Hematopoietic multipotent progenitor cell treated with erythropoietin and hydrocortisone succinate and interleukin-3 and kit ligand, for 17 days (in vitro differentiated cells): ENCODE results near the gene SCAF1.
"Not testable (repeated sequence)": the region's sequence is repeated elsewhere in the genome, so short reads cannot be mapped to it uniquely, and the experiment has no call there.

Experiments used
- DNase-seq: peaks from one replicate; pipeline ENCODE4 v3.0.0-alpha.2; 2015; ENCODE audit warnings: low spot score

The SCAF1 gene

DNA sequence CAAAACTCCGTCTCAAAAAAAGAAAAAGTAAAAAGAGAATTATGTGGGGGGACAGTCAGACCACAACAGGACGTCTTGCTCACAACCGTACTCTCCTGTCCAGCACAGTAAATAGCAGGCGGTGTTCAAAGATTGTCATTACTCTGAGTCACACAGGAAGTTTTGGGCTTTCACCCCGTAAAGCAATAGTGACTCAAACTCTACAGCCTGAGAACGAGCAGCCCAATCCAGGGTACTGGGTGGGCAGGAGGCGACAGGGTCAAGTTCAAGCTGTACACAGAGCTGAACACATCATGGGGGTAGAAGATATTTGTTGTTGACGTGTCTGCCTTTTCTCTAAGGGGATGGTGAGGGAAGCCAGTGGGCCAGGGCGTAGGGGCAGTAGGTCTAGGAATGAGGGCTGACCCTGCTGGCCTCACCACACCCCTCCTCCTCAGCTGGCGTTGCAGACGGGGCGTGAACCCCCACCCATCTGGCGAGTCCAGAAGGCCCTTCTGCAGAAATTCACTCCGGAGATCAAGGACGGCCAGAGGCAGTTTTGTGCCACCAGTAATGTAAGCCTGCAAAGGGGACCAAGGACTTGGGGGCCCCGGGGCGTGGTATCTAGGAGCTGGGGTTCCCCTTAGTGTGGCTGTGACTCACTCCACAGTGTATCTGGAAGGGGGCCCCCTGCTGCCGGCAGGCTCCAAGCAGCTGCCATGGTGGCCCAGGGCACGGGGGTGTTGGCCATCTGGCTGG is 27.7 kb upstream of the SCAF1 start:
- no peak for DNase-seq

DNA sequence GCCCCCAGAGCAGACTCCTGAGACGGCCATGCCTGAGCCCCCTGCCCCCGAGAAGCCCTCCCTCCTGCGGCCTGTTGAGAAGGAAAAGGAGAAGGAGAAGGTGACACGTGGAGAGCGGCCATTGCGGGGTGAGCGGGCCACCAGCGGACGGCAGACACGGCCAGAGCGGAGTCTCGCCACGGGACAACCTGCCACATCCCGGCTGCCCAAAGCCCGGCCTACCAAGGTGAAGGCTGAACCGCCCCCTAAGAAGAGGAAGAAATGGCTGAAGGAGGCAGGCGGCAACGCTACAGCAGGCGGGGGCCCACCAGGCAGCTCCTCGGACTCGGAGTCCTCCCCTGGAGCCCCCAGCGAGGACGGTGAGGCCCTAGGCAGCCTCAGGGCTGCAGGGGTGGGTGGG is 26.1 kb upstream of the SCAF1 start:
- DNase-seq, result no peak

DNA sequence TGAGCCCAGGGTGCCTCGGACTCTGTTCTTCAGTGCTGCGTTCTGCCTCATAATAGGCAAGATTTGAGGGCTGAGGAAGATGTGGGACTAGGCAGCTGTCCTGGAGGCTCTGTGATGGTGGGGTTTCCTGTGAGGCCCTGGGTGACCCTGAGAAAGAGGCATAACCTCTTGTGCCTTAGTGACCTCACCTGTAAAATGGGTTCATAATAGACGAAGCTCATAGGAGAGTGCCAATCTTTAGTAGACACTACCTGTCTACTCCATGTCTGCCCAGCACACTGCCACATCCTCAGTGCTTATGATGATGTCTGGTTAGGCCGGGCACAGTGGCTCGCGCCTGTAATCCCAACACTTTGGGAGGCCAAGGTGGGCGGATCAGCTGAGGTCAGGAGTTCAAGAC is 25.5 kb upstream of the SCAF1 start:
- no peak for DNase-seq

DNA sequence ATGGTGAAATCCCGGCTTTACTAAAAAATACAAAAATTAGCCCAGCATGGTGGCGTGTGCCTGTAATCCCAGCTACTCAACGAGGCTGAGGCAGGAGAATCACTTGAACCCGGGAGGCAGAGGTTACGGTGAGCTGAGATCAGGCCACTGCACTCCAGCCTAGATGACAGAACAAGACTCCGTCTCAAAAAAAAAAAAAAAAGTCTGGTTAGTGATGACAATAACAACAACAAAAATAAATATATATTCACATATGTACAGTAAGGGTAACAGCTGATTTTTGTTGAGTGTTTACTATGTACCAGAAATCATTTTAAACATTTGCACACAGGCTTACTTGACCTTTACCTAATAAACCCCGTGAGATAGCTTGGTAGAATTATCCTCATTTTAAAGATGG is 25.1 kb upstream of the SCAF1 start:
- DNase-seq, result no peak

DNA sequence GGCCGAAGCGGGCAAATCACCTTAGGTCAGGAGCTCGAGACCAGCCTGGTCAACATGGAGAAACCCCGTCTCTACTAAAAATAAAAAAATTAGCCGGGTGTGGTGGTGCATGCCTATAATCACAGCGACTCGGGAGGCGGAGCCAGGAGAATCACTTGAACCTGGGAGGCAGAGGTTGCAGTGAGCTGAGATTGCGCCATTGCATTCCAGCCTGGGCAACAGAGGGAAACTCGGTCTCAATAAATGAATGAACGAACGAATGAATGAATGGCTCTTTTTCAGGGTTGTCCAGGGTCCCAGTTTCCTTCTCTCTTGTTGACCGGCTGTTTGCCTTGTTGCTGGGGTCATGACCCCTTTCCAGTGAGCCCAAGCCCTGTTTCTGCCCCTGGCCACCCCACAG is 24.1 kb upstream of the SCAF1 start:
- not testable (repeated sequence) for DNase-seq

DNA sequence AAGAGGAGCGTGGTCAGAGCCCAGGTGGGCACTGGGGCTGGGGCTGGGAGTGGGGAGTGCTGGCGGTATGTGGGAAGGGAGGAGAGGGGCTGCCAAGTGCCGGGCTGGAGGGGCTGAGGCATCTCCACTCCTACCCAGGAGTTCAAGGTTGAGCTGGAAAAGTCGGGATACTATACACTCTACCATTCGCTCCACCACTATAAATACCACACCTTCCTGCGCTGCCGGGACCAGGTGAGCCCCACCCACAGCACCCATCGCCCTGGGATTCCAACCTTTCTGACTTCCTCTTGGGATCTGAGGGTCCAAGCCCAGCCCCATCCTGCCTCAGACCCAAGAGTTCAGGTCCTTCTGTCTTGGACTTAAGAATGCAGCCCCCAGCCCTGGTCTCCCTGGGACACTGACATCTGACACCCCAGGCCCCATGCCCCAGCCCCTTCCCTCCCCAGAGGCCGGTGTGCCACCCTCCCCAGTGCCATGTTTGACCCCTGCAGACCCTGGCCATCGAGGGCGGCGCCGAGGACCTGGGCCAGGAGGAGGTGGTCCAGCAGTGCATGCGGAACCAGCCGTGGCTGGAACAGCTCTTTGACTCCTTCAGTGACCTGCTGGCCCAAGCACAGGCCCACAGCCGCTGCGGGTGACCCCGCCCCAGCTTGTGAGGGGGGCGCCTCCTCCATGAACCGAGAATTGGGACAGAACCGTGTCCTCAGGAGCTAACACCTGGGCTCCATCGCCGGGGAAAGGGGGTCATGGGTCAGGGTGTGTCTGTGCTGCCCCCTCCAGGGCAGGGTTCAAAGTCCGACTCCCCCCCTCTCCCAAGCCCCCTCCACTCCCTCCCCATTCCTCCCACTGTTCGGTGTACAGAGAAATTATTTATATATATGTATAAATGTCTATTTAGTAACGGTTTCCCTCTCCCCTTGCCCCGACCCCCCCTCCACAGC is 16.8 kb upstream of the SCAF1 start:
- no peak for DNase-seq

DNA sequence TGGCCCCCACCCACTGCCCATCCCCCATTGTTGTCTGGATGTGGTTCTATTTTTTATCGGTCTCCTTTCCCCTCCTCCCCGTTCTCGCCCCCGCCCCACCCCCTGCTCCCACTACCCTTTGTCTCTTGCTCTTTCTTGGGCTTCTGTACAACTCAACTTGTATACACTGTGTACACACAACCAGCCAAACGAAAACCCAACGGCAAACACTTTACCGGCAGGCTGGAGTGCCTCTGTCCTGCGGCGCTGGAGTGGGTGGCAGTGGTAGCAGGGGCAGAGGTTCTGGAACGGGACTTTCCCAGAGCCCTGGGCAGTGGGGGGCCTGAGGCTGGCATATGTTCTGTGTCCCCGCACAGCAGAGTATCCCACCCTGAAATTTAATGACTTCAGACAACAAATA is 15.8 kb upstream of the SCAF1 start:
- no peak for DNase-seq

DNA sequence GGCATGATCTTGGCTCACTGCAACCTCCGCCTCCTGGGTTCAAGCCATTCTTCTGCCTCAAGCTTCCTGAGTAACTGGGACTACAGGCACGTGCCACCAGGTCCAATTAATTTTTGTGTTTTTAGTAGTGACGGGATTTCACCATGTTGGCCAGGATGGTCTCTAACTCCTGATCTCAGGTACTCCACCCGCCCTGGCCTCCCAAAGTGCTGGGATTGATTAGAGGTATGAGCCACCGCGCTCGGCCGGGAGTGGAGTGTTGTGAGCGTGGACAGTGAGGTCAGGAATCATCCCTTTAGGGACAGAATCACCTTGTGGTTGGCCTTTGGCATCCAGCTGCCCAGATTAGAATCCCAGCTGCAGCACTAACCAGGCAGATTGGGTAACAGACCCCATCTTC is 12.3 kb upstream of the SCAF1 start:
- DNase-seq, result no peak

DNA sequence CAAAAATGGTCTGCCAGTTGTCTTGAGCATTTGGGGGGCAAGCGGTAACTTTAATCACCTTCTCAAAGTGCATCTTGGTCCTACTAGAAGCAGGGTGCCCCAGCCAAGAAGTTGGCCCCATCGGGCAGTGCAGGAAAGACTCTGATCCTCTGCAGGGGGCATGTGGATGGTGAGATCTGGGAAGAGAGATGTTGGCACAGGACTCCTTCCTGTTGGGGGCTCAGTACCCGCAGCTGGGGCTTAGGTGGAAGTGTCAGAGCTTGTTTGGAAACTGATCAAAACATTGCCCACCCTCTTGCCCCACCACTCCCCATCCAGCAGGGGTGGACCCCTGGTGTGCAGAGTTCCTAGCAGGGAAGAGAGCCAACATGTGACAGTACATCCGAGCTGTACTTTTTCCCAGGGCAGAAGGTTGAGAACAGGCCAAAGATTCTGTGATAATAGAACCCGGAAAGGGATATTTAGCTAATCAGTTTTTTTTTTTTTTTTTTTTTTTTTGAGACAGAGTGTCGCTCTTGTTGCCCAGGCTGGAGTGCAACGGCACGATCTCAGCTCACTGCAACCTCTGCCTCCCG is 10.9 kb upstream of the SCAF1 start:
- DNase-seq, result no peak

DNA sequence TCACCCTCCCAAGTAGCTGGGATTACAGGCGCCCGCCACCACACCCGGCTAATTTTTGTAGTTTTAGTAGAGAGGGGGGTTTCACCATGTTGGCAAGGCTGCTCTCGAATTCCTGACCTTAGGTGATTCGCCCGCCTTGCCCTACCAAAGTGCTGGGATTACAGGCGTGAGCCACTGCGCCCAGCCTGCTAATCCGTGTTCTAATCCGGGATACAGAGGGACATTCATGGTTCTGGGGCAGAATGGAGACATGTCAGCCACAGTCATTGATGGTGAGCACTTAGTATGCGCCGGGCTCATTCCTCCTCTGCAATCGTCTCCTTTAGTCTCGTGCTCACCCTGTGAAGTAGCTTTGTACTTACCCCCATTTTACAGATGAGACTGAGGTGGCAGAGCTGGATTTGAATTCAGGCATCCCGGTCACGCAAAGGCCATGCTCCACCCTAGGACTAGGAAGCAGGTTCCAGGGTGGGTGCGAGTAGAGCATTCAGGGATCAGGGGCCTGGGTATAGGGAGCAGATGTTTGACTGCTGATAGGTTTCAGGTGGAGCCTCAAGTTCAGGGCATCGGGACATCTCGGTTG is 10.3 kb upstream of the SCAF1 start:
- DNase-seq, result no peak

DNA sequence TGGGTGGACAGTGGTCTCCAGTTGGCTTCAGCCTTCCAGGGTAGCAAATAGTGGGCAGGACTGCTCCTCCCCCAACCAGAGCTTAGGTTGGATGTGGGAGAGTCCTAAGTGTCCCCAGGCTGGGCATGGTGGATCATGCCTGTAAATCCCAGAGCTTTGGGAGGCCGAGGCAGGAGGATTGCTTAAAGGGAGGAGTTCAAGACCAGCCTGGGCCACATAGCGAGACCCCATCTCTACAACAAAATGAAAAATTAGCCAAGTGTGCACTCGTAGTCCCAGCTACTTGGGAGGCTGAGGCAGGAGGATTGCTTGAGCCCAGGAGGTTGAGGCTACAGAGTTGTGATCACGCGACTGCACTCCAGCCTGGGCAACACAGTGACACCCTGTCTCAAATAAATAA is 9.4 kb upstream of the SCAF1 start:
- no peak for DNase-seq

DNA sequence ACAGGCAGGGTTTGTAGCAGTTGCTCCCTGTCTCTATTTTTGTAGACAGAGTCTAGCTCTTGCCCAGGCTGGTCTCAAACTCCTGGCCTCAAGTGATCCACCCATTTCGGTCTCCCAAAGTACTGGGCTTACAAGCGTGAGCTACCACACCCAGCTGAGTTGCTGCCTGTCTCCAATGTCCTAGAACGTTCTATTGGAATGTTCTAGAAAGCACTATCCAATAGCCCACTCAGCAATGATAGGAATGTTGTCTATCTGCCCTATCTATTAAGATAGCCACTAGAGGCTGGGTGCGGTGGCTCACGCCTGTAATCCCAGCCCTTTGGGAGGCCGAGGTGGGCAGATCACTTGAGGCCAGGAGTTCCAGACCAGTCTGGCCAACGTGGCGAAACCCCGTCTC is 8.7 kb upstream of the SCAF1 start:
- DNase-seq, result not testable (repeated sequence)

DNA sequence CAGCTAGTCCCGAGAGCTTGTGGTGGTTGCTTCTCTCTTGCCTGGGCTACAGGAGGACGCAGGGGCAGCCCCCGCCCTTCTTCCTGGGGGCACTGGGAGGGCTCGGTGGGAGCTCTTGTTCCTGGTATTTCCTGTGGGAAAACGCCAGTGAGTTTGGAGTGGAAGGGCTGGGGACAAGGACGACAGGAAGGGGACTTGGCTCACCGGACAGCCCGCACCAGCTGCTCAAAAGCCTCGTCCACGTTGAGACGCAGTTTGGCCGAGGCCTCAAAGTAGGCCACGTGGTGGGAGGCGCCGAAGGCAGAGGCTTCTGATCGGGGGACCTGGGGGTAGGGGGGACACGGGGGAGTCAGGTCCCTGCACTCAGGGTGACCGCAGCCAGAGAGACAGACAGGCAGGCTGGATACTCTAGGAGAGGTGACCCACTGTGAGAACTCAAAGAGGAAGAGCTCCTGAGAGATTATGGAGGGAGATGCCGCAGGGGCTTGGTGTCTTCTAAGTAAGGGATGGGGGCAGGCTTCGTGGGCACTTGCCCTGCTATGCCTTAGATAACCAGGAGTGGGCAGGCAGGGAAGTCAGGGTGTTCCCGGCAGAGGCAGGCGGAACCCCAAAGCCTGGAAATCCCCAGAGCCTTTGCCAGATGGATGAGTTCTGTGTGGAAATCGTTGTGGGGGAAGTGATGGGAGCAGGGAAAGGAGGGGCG is 6.3 kb upstream of the SCAF1 start:
- no peak for DNase-seq

DNA sequence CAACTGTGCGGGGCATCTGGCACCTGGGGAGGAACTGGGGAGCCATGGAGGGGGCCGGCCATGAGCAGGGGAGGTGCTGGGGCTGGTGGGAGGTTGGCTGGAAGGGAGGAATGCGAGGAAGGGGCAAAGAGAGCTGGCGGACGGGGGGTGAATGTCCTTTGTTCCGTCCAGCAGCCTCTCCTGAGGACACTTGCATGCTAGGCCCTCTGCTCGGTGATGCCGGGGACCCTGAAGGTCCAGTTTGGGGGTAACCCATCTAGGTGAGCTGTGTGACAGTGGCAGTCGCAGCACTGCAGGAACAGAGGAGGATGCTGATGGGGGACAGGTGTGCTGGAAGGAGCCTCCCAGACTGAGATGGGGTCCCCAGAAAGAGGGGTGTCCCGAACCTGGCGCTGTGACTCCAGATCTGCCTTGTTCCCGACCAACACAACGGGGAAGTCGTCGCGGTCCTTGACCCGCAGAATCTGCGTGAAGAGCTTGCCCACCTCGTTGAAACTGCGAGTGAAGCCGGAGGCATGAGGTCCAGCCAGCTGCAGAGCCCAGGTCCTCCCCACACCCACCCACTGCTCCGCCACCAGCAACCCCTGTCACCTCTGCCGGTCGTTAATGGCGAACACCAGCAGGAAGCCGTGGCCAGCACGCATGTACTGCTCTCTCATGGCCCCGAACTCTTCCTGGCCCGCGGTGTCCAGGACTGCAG is 5.6 kb upstream of the SCAF1 start:
- no peak for DNase-seq

DNA sequence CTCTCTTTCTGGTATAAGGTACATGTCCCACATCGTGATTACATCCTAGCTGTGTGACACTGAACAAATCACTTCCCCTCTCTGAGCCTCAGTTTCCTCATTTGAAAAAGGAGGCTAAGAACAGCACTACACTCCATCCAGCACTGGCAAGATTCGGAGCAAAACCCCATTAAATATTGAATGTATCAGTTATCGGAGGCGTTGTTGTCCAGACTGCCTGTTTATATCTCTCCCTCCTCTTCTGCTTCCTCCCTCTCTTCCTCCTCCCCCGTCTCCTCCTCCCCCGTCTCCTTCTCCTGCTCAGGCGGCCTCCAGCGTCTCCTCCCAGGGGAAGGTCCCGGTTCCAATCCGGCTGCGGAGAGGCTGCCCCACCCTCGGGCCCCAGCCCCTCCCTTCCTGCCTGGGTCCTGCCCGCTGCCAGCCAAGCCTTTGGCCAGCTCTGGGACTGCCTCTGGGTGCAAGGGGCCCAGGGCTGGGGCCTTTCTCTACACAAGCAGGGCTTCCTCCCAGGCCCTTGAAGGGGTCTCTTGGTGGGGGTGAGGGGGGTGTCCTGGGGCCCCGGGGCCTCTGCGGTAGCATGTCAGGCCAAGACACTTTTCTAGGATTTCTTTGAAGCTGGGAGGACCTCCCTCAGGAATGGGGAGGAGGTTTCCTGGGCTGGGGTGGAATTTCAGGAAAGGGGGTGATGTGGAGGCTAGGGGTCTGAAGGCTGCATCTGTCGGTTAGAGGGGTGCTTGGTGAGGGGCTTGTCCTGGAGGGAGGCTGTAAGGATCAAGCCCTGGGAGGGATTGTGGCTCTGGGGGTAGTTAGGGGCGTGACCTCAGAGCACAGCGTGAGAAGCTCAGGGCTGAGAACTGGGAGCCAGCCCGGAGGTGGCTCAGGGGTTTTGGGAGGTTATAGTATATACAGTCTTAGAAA is 3.9 kb upstream of the SCAF1 start:
- peak; percentile 54 for DNase-seq

DNA sequence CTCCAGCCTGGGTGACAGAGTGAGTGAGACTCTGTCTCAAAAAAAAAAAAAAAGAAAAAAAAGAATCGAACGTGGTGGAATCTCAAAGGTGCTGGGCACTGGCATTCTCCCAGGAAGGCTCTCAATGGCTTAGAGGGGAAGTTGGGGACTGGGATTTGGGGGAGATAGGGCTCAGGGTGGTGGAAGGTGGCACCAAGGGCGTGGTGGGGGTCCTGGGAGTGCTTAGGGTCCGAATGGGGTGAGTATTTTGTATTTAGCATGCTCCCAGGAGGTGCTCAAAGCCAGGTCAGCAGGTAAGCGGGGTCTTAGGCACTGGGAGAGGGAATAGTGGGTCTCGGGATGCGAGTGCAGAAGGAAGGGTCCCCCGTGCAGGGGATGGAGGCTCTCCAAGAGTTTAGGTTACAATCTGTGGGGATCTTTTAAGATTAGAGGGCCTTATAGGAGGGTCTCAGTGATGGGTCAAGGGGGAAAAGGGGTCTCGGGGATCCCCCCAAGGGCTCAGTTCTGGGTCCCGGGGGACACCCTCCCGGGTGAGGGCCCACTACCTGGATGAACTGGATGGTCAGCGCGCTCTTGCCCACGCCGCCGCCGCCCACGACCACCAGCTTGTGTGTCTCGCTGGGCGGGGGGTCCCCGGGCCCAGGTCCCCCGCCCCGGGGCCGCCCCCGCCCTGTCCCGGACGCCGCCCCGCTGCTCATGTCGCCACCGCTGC is 2.5 kb upstream of the SCAF1 start:
- no peak for DNase-seq

DNA sequence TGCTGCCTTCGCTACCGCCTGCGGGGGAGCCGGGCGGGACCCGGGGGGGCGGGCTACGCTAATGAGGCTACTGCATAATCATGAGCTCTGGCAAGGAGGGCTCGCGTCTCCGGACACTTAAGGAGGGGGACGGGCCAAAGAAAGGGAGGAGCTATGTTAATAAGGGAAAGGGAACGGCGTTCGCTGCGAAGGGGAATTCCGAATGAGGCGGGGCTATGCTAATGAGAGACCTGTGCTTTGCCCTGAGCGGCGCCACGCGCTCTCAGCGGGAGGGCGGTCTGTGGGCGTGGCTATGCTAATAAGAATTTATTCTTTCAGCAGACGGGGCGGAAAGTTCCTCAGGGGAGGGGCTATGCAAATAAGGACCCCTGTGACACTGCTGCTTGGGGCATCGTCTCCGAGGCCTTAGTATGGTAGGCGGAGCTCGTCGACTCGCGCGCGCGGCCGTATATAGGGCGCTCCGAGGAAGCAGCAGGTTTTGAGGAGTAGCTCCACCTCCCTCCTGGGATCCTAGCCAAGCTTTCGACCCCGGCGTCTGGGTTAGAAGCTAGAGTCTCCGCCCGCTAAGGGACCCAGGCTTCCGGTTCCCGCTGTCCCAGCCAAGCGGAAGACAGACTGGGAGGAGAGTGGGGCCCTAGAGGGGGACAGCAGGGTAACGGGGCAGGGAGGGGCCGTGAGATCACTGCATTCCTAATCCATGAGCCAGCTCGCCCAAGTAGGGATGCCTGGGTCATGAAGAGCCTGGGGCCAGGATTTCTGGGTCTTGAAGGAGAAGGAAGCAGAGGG is 1.7 kb upstream of the SCAF1 start, which contains the start of gene RRAS:
Gene RRAS, minus strand, starts transcription at position 31 of the 786 bp plus-strand sequence. CDS start 45 bp downstream, outside the sequence.
- peak; percentile 100 for DNase-seq

DNA sequence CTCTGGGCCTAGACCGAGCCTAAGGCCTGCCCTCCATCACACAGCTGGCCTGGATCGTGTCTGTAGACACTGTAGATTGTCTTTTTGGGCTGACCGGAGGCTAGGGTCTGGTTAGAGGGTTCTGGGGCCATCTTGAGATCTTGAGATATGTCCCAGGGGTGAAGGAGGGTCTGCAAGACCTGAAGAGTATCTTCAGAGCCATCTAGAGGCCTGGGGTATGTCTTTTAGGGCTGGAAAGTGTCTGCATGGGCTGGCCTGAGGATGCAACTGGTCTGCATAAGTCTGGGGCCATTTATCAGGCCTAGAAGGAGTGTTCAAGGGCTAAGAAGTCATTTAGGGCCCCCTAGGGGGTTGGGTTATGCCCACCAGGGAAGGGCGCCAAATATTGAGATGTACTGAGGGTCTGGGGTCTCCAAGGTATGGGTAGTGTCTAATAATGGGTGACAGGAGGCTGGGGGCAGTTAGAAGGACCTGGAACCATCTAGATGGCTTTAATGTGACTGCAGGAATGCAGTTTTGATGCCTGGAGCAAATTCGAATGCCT is 555 bp downstream of the SCAF1 start:
- DNase-seq, result no peak
